Activated CD8-positive, alpha-beta memory T cell treated with anti-CD3 and anti-CD28 coated beads, Interleukin-2, amount 10 ng/mL, durations not matched to agents 7 days and 5 days (primary cell): ENCODE results near the gene SCMH1. TPM values are rescaled to one million over a fixed set of nuclear protein-coding genes. Genes with fewer than 3 reads are reported as not detected.

ENCODE experiments used
- ATAC-seq: fragments of 150-1000 bp; cut with Tn5 transposase; one replicate; pipeline ENCODE4 v1.10.0; 2021; ENCODE audit warnings: moderate library complexity
- CTCF ChIA-PET: fragments of 350-600 bp; sonication (Branson Sonifier 250); formaldehyde crosslinking; loops from one replicate; lab custom pipeline; 2021; ENCODE audit warnings: antibody characterized with exemption; lab: Charles Lee
- DNase-seq: peaks from one replicate; pipeline ENCODE4 v3.0.0-alpha.2; 2020
- H3K27ac Mint-ChIP-seq: one replicate; pipeline ENCODE4 v1.8.0; 2021; ENCODE audit warnings: mild to moderate bottlenecking, mixed read lengths
- H3K27me3 Mint-ChIP-seq: one replicate; pipeline ENCODE4 v1.8.0; 2021; ENCODE audit warnings: mixed read lengths
- H3K36me3 Mint-ChIP-seq: one replicate; pipeline ENCODE4 v1.8.0; 2021; ENCODE audit warnings: mild to moderate bottlenecking, mixed read lengths
- H3K4me1 Mint-ChIP-seq: one replicate; pipeline ENCODE4 v1.8.0; 2021; ENCODE audit warnings: mixed read lengths
- H3K4me3 Mint-ChIP-seq: one replicate; pipeline ENCODE4 v1.8.0; 2021; ENCODE audit warnings: mild to moderate bottlenecking, moderate library complexity, mixed read lengths
- H3K9me3 Mint-ChIP-seq: one replicate; pipeline ENCODE4 v1.8.0; 2022; ENCODE audit warnings: low read depth, mixed read lengths
- total RNA-seq, 2 experiments: library from RNA; stranded (reverse); gene quantifications; one replicate each; pipeline ENCODE4 v1.2.3, GENCODE V29; 2021

Gene SCMH1
- total RNA-seq, 2 experiments from 2014 or later, result 20.3 to 30.0 TPM

- H3K9me3 Mint-ChIP-seq, result no peaks in the 10 kb centered on the region
- H3K27me3 Mint-ChIP-seq, result no peaks in the 10 kb centered on the region
- H3K4me1 Mint-ChIP-seq, result peaks cover 3% of the 10 kb centered on the region
- CTCF ChIA-PET, result no interaction called here
- H3K36me3 Mint-ChIP-seq, result peaks cover 12% of the 10 kb centered on the region
- no peak overlapping the region for H3K4me3 Mint-ChIP-seq
- DNase-seq (no peak), ATAC-seq (no peak)
- H3K27ac Mint-ChIP-seq, result no peak overlapping the region
Observed at GRCh38 chr1:41017141-41018017, 224.7 kb downstream of the SCMH1 start.

- DNase-seq (no peak), ATAC-seq (no peak)
- H3K4me1 Mint-ChIP-seq, result no peaks in the 10 kb centered on the region
- peak overlapping the region; percentile 30 for H3K27ac Mint-ChIP-seq
- H3K9me3 Mint-ChIP-seq, result no peaks in the 10 kb centered on the region
- CTCF ChIA-PET, result no interaction called here
- peaks cover 23% of the 10 kb centered on the region for H3K36me3 Mint-ChIP-seq
- no peaks in the 10 kb centered on the region for H3K27me3 Mint-ChIP-seq
- H3K4me3 Mint-ChIP-seq, result no peak overlapping the region
Observed at GRCh38 chr1:41015897-41016470, 226.1 kb downstream of the SCMH1 start.

GRCh38 chr1:41015281-41015896 is 226.7 kb downstream of the SCMH1 start:
- CTCF ChIA-PET, result no interaction called here
- no peak overlapping the region for H3K4me3 Mint-ChIP-seq
- H3K36me3 Mint-ChIP-seq, result peaks cover 26% of the 10 kb centered on the region
- H3K27ac Mint-ChIP-seq, result peak overlapping the region; percentile 30
- ATAC-seq (no peak), DNase-seq (no peak)
- H3K9me3 Mint-ChIP-seq, result no peaks in the 10 kb centered on the region
- no peaks in the 10 kb centered on the region for H3K4me1 Mint-ChIP-seq
- H3K27me3 Mint-ChIP-seq, result no peaks in the 10 kb centered on the region

- Mint-ChIP-seq H3K4me1 (no peaks in the 10 kb centered on the region), H3K4me3 (no peak overlapping the region), H3K9me3 (no peaks in the 10 kb centered on the region), H3K27ac (peak overlapping the region; percentile 12), H3K36me3 (peaks cover 31% of the 10 kb centered on the region), H3K27me3 (no peaks in the 10 kb centered on the region)
- no peak for ATAC-seq
- CTCF ChIA-PET, result no interaction called here
- no peak for DNase-seq
Observed at GRCh38 chr1:41014871-41015270, 227.2 kb downstream of the SCMH1 start.

GRCh38 chr1:41013796-41014195 is 228.3 kb downstream of the SCMH1 start:
- no peaks in the 10 kb centered on the region for H3K27me3 Mint-ChIP-seq
- DNase-seq, result no peak
- no peak for ATAC-seq
- no peaks in the 10 kb centered on the region for H3K9me3 Mint-ChIP-seq
- H3K36me3 Mint-ChIP-seq, result peaks cover 36% of the 10 kb centered on the region
- no peak overlapping the region for H3K27ac Mint-ChIP-seq
- H3K4me3 Mint-ChIP-seq, result no peak overlapping the region
- H3K4me1 Mint-ChIP-seq, result no peaks in the 10 kb centered on the region
- CTCF ChIA-PET, result no interaction called here

- ATAC-seq, result no peak
- H3K4me3 Mint-ChIP-seq, result no peak overlapping the region
- H3K9me3 Mint-ChIP-seq, result no peaks in the 10 kb centered on the region
- DNase-seq, result no peak
- no peaks in the 10 kb centered on the region for H3K4me1 Mint-ChIP-seq
- H3K27me3 Mint-ChIP-seq, result no peaks in the 10 kb centered on the region
- no peak overlapping the region for H3K27ac Mint-ChIP-seq
- peaks cover 44% of the 10 kb centered on the region for H3K36me3 Mint-ChIP-seq
- CTCF ChIA-PET, result no interaction called here
Observed at GRCh38 chr1:41013024-41013423, 229.1 kb downstream of the SCMH1 start.

- Mint-ChIP-seq H3K9me3 (no peaks in the 10 kb centered on the region), H3K27ac (no peak overlapping the region), H3K4me3 (no peak overlapping the region), H3K4me1 (peaks cover 2% of the 10 kb centered on the region), H3K27me3 (no peaks in the 10 kb centered on the region), H3K36me3 (peaks cover 60% of the 10 kb centered on the region)
- no peak for DNase-seq
- no peak for ATAC-seq
- CTCF ChIA-PET, result no interaction called here
Observed at GRCh38 chr1:41010345-41010744, 231.8 kb downstream of the SCMH1 start.

- no peaks in the 10 kb centered on the region for H3K27me3 Mint-ChIP-seq
- no peaks in the 10 kb centered on the region for H3K9me3 Mint-ChIP-seq
- H3K4me3 Mint-ChIP-seq, result no peak overlapping the region
- H3K4me1 Mint-ChIP-seq, result peaks cover 2% of the 10 kb centered on the region
- peaks cover 59% of the 10 kb centered on the region for H3K36me3 Mint-ChIP-seq
- CTCF ChIA-PET, result interaction anchor here (1.1 kb wide), 1 partner anchor 20 kb away, joined by 3 read pairs; no protein-coding TSS in a partner anchor
- DNase-seq, result no peak
- no peak for ATAC-seq
- no peak overlapping the region for H3K27ac Mint-ChIP-seq
Observed at GRCh38 chr1:41009466-41009865, 232.6 kb downstream of the SCMH1 start.

- Mint-ChIP-seq H3K27me3 (no peaks in the 10 kb centered on the region), H3K27ac (peak overlapping the region; percentile 33), H3K9me3 (no peaks in the 10 kb centered on the region), H3K36me3 (peaks cover 73% of the 10 kb centered on the region), H3K4me1 (peaks cover 19% of the 10 kb centered on the region), H3K4me3 (no peak overlapping the region)
- no peak for ATAC-seq
- CTCF ChIA-PET, result interaction anchor here (0.6 kb wide), 1 partner anchor 212 kb away, joined by 5 read pairs; no protein-coding TSS in a partner anchor
- no peak for DNase-seq
Observed at GRCh38 chr1:41006942-41007865, 234.9 kb downstream of the SCMH1 start.

- no peaks in the 10 kb centered on the region for H3K27me3 Mint-ChIP-seq
- H3K4me3 Mint-ChIP-seq, result no peak overlapping the region
- H3K4me1 Mint-ChIP-seq, result peaks cover 23% of the 10 kb centered on the region
- CTCF ChIA-PET, result no interaction called here
- H3K36me3 Mint-ChIP-seq, result peaks cover 70% of the 10 kb centered on the region
- DNase-seq (no peak), ATAC-seq (no peak)
- no peaks in the 10 kb centered on the region for H3K9me3 Mint-ChIP-seq
- H3K27ac Mint-ChIP-seq, result no peak overlapping the region
Observed at GRCh38 chr1:41005876-41006275, 236.2 kb downstream of the SCMH1 start.

- H3K27ac Mint-ChIP-seq, result peak overlapping the region; percentile 59
- H3K9me3 Mint-ChIP-seq, result no peaks in the 10 kb centered on the region
- no peak overlapping the region for H3K4me3 Mint-ChIP-seq
- peaks cover 25% of the 10 kb centered on the region for H3K4me1 Mint-ChIP-seq
- H3K36me3 Mint-ChIP-seq, result peaks cover 70% of the 10 kb centered on the region
- DNase-seq (peak; percentile 94), ATAC-seq (peak; percentile 99)
- no peaks in the 10 kb centered on the region for H3K27me3 Mint-ChIP-seq
- CTCF ChIA-PET, result interaction anchor here (0.7 to 3.1 kb wide), 10 partner anchors 11 to 333 kb away, joined by 3 to 12 read pairs (median 4); partner anchors contain the start of genes CITED4 and CTPS1
Observed at GRCh38 chr1:41003640-41004220, 238.4 kb downstream of the SCMH1 start.

GRCh38 chr1:41003127-41003639 is 238.9 kb downstream of the SCMH1 start:
- Mint-ChIP-seq H3K27me3 (no peaks in the 10 kb centered on the region), H3K9me3 (no peaks in the 10 kb centered on the region)

More at GRCh38 chr1:41003127-41003639, 238.9 kb downstream of the SCMH1 start:
- H3K27ac Mint-ChIP-seq, result peak overlapping the region; percentile 59
- H3K4me3 Mint-ChIP-seq, result no peak overlapping the region
- H3K4me1 Mint-ChIP-seq, result peaks cover 25% of the 10 kb centered on the region
- peaks cover 69% of the 10 kb centered on the region for H3K36me3 Mint-ChIP-seq
- CTCF ChIA-PET, result interaction anchor here (0.7 to 3.1 kb wide), 10 partner anchors 10 to 332 kb away, joined by 3 to 12 read pairs (median 4); partner anchors contain the start of genes CITED4 and CTPS1
- no peak for DNase-seq
- ATAC-seq, result no peak
